CD4-positive, alpha-beta T cell treated with Interleukin-12 subunit alpha and Interleukin-12 subunit beta, for 1 hour (primary cell): ENCODE results near the gene P2RX1.
"Not testable (repeated sequence)": the region's sequence is repeated elsewhere in the genome, so short reads cannot be mapped to it uniquely, and the experiment has no call there.

Experiments
- DNase-seq: peaks from one replicate; pipeline ENCODE4 v3.0.0-alpha.2; 2020

The P2RX1 gene

GRCh38 chr17:3951420-3951819, 35.2 kb upstream of the P2RX1 start:
- no peak for DNase-seq

DNA sequence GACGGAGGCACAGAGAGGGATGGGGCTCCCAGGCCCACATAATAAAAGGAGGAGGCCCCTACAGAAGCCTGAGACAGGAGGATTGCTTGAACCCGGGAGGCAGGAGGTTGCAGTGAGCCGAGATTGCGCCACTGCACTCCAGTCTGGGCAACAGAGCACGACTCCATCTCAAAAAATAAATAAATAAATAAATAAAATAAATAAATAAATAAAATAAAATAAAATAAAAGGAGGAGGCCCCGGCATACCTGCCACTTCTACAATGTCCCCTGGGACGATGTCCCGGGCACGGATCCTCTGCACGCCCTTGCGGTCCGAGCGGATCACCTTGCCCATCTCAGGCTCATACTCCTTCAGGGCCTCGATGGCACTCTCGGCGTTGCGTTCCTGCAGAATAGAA, 34.7 kb upstream of the P2RX1 start:
- DNase-seq = no peak

- DNase-seq = no peak
Measured at GRCh38 chr17:3950584-3950983, 34.3 kb upstream of the P2RX1 start.

- no peak for DNase-seq
Measured at GRCh38 chr17:3949418-3949817, 33.2 kb upstream of the P2RX1 start.

GRCh38 chr17:3948551-3948950, 32.3 kb upstream of the P2RX1 start:
- DNase-seq = not testable (repeated sequence)

GRCh38 chr17:3947318-3947810, 31.1 kb upstream of the P2RX1 start:
- no peak for DNase-seq

GRCh38 chr17:3946711-3947235, 30.5 kb upstream of the P2RX1 start:
- DNase-seq = no peak

GRCh38 chr17:3944485-3945388, 28.5 kb upstream of the P2RX1 start:
- DNase-seq = peak; percentile 48

- DNase-seq = no peak
Measured at GRCh38 chr17:3943240-3943891, 27.1 kb upstream of the P2RX1 start.

- DNase-seq = no peak
Measured at GRCh38 chr17:3940965-3941698, 24.9 kb upstream of the P2RX1 start.

- DNase-seq = no peak
Measured at GRCh38 chr17:3937359-3937758, 21.1 kb upstream of the P2RX1 start.

DNA sequence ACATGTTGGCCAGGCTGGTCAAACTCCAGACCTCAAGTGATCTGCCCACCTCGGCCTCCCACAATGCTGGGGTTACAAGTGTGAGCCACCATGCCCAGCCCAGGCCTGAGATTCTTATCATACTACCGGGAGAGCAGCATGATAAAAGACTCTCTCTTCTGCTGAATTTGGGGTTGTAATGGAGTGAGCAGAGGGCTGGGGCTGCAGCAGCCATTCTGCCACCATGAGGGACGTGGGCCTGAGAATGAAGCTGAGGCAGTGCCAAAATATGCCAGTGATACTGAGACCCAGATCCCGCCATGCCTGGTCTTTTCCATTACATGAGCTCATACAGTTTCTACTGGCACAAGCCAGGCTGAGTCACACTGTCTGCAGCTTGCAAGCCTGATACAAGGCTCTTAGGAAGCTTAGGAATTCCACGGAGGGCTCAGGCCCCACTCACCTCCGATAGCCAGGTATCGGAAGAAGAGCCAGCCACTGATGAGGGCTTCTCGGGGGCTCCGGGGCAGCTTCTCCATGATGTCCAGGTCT, 19.6 kb upstream of the P2RX1 start:
- no peak for DNase-seq

DNA sequence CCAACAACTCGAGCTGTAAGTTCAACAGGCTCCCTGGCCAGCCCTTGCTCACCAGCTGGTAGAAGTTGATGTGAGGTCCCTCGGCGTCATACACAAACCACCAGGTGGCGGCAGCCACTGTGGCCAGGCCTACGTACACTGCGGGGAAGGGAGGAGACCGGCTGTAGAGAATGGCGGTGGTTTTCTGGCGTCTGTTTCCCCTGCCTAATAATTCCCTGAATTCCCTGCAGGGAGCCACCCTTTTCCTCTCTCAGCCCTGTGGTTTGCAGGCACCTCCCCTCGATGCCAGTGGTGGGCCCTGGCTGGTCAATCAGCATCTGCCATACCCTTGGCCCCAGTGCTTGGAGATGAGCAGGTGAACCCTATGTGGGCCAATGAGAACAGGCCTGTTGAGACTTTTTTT, 18.9 kb upstream of the P2RX1 start:
- DNase-seq = peak; percentile 31

DNA sequence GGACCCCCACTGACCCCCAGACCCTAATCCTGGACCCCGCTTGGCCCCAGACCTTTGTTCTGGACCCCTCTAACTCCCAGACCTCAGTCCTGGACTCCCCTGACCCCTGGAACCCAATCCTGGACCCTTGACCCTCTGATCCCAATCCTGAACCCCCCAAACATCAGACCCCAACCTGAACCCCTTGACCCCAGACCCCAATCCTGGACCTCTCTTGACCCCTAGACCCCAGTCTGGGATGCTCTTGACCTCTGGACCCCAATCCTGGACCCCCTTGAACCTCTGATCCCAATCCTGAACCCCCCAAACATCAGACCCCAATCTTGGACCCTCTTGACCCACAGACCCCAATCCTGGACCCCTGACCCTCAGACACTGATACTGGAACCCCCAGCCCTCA, 13.5 kb upstream of the P2RX1 start:
- DNase-seq = no peak

DNA sequence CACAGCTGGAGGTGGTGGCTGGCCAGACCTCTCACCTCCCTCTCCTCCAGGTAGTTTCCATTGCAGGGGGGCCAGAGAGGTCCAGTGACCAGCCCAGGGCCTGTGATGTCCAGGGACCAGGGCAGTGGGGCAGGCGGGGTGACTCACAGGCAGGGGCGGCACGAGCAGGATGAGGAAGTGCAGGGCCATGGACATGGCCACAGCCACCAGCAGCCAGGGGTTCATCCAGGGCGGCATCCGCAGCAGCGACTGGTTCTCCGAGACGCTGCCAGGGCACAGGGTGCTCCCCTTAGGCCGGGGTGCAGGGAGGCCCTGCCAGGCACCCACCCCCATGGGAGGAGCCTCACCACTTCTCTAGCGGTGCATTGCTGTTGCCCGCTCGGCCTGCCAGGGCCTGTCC, 12.9 kb upstream of the P2RX1 start:
- DNase-seq = no peak

GRCh38 chr17:3928406-3928805, 12.1 kb upstream of the P2RX1 start:
- no peak for DNase-seq

DNA sequence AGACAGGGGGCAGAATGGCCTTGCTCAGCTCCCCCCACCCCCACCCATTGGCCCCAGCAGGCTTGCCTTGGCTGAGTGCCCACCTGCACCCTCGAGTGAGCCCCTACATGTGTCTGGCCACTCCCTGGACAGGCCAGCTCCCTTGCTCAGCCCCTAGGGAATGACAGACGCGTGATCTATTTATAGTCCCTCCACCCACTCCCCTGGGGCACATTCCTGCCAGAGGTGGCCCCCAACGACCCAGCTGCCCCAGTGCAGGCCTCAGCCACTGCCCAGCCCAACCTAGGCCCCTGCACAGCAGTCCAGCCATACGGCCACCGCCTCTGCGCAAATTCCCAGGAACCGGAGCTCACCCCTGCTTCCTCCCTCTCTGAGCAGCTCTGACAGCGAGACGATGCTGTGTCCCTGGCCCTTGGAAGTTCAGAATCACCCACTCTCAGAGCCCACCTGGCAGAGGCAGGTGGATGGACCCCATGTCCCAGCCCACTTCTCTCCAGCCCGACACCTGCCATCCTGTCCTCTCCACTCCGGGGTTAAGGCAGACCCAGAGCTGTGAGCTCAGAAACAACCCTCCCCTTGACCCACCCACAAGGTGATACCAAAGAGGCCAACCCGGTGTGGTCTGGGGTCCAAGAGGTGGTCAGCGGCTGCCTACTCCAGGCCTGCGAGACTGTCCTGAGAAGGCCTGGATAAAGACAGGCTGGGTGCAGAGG, 11.5 kb upstream of the P2RX1 start:
- no peak for DNase-seq

DNA sequence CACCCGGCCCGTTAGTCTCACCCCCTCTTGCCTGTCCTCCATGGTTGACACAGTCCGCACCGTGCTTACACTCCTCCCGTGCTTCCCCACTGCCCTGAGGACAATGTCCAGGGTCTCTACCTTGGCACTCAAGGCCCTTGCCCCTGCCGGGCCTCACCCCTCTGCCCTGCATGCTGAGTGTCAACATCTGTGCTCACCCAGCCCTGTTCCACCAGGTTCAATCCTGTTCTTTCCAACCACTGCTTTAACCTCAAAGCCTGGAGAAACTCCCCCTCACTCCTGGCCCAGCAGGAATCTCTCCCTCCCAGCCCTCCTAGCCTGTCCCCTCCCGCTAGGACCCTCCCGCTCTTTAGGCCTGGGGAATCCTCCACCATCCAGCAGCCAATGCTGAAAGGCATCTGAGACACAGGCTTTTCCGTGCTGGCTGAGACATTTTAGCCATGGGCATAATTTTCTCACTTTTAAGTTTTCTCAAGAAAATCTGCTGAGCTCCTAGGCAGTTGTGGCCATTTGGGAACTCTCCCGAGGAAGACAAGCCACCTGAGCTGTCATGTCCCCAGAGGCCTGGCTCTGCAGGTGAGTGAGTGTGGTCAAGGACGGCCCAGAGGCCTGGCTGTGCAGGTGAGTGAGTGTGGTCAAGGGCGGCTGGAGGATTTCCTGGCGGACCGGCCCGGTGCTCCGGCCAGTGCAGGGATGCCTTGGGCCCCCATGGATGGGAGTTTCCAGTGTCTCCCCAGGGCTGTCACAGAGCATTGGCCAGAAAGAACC, 10.8 kb upstream of the P2RX1 start:
- no peak for DNase-seq

GRCh38 chr17:3925684-3926485, 9.6 kb upstream of the P2RX1 start:
- DNase-seq = no peak

DNA sequence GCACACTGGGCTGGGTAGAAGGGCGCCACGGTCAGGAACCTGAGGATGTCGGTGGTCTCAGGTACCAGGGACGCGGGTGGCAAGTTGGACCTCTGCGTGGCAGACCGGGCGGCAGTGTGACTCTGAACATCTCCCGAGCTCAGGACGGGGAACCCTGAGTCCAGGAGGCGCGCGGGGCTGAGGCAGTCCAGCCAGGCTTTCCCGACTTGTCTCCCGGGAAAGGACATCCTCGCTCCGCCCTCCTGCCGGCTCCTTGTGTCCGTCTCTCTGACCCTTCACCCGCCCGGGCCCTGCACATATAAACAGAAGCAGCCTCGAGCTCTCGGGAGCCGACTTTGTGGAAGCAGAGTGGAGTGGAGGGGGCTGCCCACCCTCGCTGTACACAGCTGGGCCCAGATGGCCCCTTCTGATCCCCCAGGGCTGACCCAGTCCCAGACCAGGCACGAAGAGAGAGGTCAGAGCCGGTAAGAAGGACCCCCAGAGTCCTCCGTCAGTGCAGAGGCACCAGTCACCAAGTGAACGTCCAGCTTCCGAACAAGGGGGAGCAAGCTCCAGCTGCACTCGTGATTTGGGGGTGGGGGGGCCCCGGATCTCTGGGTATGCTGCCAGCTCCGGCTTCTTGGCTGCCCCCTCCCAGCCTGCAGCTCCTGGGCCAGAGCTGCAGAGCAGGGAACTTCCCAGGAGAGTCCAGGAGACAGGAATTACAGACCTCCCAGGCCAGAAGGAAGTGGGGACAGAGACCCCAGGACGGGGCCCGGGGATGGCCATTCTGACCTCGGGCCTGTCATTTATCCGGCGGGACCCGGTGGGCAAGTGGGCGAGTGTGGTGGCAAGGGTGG, 8.5 kb upstream of the P2RX1 start:
- DNase-seq = no peak
